Suppressor macrophage (primary cell): ENCODE results near the gene GPR171.
A peak's percentile ranks its signal among the peaks of the same experiment; 100 is the strongest.

Source experiments
- DNase-seq, 4 experiments: peaks; one replicate each; pipeline ENCODE4 v3.0.0-alpha.2; 2020 to 2022

The GPR171 gene

DNA sequence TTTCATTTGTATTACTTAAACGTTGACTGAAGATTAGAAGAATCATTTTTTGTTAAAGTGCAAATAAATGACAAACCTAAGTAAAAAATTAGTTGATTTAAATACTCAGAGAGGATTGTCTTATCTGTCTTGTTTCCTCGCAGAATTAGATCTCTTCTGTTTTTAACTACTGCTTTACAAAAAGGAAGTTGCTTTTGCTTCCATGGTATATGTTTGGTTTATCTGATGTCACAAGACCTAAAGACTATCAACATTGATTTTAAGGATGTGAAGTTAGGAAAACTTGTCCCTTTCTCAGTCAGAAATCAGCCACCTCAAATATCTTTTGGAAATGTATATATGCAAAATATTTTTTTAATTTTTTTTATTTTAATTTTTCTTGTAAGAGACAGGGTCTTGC is 28.7 kb downstream of the GPR171 start:
- peak in 2 of 4 experiments; percentile 65 to 66 for DNase-seq

- peak; percentile 58 to 79 (median 73) for DNase-seq
These were observed 31.8 kb downstream of the GPR171 start for GRCh38 chr3:151171145-151171757.

DNA sequence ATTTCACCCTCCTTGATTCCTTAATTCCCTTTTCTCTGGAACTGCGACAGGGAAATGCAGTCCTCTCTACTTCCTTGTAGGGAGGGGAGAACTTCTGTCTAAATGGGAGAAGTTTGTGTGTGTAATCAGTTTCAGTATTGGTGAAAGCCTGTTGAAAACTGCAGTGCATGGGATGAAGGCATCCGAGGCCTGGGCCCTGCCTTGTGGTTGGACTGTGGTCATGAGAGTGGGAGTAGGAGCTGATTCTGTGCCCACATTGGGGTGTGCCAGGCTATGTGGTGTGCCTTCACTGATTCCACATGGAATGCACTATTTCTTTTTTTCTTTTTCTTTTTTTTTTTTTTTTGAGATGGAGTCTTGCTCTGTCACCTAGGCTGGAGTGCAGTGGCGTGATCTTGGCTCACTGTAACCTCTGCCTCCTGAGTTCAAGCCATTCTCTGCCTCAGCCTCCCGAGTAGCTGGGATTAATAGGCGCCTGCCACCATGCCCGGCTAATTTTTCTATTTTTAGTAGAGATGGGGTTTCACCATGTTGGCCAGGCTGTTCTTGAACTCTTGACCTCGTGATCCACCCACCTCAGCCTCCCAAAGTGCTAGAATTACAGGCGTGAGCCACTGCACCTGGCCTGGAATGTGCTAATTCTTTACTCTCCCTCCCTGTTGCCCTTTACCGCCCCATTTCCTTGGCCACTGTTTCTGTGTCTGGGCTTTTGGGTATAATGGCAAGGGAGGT is 32.9 kb downstream of the GPR171 start:
- DNase-seq = peak; percentile 88 to 96 (median 94)

- DNase-seq = peak; percentile 80 to 94 (median 89)
These were observed 33.6 kb downstream of the GPR171 start for GRCh38 chr3:151169262-151169947.

DNA sequence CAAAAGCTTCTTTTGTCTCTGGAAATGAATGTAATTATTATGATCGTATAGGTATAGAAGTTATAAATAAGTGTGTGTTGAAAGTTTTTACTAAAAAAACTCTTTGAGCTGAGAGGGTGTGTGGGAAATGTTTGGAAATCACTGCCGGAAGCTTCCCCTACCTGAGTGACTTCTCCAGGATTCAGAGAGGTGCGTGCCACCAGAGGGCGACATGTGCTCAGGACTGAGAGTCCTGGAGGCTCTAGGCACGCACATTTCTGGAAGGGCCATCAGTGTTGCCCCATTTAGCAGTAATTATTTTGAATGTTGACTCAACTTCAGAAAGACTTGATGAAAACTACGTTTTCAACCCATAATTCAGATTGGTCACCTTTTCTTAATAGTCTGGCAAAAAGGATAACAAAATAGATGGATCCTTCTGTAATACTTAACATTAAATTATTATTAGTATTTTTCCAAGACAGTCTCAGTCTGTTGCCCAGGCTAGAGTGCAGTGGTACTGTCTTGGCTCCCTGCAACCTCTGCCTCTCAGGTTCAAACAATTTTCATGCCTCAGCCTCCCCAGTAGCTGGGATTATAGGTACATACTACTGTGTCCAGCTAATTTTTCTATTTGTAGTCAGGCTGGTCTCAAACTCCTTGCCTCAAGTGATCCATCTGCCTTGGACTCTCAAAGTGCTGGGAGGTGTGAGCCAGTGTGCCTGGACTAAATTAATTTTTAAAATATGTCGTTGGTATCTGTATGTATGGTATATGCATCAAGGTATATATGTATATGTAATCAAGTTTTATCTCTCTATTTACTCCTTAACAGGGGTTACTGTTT is 34.5 kb downstream of the GPR171 start:
- peak; percentile 74 to 91 (median 83) for DNase-seq

DNA sequence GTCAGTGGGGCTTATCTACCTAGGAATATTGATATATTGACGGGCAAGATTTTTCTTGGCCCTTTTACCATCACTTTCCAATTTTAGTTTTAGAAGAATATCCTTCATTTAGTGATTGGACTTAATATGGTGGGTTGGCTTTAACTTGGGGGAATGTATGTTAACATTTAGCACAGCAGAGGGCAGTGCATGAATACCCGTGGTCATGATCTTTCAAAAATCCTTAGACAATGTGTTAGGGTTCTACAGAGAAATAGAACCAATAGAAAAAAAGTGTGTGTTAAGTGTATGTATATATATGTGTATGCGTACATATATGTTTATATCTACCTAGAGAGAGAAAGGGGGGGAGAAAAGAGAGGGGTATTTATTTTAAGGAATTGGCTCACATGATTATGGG is 36.9 kb downstream of the GPR171 start:
- DNase-seq = peak in 1 of 4 experiments; percentile 19

GRCh38 chr3:151165226-151165625 is 37.8 kb downstream of the GPR171 start:
- no peak for DNase-seq

GRCh38 chr3:151159806-151160205 is 43.2 kb downstream of the GPR171 start:
- DNase-seq = no peak

- DNase-seq = peak; percentile 49 to 83 (median 62)
These were observed 46.3 kb downstream of the GPR171 start for GRCh38 chr3:151156618-151157216.

DNA sequence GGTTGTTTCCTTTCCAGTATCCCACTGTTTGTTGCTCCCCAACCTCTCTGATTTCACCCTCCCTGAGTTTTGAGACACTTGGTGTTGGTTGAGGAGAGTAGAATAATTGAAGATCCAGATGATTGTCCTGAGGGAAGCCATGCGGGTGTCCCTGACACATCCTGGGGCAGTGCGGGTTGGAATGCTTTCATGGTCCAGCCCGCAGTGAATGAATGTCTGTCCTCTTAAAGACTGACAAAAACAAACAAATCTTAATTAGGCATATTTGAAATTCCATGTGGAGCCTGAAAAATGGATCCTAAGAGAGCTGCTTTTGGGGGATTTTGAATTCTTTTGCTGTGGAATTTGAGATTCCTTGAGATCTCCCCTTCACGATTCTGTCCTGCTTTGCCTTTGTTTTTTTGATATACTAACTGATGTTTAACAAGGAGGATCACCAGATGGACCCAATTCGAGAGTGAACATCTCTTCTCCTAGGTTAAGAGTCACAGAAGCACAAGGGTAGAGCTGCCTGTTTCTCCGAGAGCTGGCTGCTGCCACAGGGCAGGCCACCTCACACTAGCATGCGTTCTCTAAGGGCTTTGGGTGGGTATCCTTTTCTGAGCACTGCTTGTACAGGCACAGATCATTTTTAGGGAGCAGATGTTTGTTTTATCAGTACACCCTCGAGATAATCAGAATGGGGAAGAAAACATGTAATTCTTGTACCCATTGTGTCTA is 47.4 kb downstream of the GPR171 start:
- no peak for DNase-seq

- no peak for DNase-seq
These were observed 48.5 kb downstream of the GPR171 start for GRCh38 chr3:151154566-151154965.

DNA sequence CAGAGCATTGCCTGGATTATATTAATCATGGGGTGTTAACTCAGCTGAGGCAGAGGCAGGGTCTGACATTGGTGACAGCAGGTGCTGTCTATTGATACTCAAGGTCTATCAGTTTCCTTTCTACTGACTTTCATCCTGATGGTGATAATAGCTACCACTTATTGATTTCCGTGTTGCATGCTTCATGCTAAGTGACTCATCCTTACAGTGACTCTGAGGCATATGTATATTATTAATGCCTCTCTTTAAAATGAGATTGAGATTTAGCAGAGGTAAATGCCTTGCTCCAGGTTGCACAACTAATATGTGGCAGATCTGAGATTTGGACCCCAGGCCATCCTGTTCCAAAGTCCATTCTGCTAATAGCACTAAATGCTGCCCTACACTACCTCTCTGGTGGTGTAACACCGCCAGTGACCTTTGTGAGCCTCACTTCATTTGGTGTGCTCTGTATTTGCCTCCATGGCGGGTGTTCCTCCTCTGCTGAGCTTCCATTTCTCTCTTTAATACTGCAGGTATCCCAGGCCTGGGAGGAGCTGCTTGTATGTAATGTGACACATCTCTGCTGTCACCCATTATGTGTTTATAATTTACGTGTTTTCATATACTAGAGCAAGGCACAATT is 50.4 kb downstream of the GPR171 start:
- DNase-seq = no peak
